Testis (tissue), 2 donors: ENCODE results near the gene PM20D1.

ENCODE experiments used
- CTCF ChIP-seq, 3 experiments: fragments of 450-650 bp in 2 of 3; fragments of 200-600 bp in 1 of 3; sonication (generic) in 1 of 3; IDR thresholded peaks; one replicate each; pipeline ENCODE4 v1.5.1; 2016 to 2019; ENCODE audit warnings: antibody characterized with exemption in 3 of 3, mild to moderate bottlenecking in 2 of 3, moderate library complexity in 1 of 3
- POLR2A ChIP-seq: fragments of 450-650 bp; IDR thresholded peaks from one replicate; pipeline ENCODE4 v1.6.1; 2017; ENCODE audit warnings: antibody characterized with exemption, mild to moderate bottlenecking, moderate library complexity

- TF ChIP-seq CTCF (IDR thresholded peaks at IDR 0.05) (no peak), POLR2A (no peak)
These were observed 25.8 kb downstream of the PM20D1 start for GRCh38 chr1:205824180-205824579.
